Measurements from ENCODE around the gene CARNS1. TPM values are rescaled to one million over a fixed set of nuclear protein-coding genes. Genes with fewer than 3 reads are reported as not detected.
A peak's percentile ranks its signal among the peaks of the same experiment; 100 is the strongest.

Gene CARNS1, protein sequence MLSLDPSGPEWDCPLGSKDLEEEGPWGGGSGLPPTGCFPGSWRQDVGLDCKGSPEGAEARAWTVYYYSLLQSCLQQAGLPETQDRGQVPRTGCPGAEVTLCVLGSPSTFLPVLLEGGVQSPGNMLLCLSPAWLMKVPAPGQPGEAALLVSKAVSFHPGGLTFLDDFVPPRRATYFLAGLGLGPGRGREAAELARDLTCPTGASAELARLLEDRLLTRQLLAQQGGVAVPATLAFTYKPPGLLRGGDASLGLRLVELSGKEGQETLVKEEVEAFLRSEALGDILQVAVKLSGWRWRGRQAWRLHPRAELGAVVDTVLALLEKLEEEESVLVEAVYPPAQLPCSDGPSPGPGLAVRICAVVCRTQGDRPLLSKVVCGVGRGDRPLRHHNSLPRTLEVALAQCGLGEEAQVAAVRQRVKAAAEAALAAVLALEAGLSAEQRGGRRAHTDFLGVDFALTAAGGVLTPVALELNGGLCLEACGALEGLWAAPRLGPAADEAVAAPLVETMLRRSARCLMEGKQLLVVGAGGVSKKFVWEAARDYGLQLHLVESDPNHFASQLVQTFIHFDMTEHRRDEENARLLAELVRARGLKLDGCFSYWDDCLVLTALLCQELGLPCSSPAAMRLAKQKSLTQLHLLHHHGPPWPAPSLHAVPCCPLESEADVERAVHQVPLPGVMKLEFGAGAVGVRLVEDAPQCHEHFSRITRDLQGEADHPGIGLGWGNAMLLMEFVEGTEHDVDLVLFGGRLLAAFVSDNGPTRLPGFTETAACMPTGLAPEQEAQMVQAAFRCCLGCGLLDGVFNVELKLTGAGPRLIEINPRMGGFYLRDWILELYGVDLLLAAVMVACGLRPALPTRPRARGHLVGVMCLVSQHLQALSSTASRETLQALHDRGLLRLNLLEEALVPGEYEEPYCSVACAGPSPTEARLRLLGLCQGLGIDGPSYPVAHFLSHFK
- 0.16 TPM for total RNA-seq

DNA sequence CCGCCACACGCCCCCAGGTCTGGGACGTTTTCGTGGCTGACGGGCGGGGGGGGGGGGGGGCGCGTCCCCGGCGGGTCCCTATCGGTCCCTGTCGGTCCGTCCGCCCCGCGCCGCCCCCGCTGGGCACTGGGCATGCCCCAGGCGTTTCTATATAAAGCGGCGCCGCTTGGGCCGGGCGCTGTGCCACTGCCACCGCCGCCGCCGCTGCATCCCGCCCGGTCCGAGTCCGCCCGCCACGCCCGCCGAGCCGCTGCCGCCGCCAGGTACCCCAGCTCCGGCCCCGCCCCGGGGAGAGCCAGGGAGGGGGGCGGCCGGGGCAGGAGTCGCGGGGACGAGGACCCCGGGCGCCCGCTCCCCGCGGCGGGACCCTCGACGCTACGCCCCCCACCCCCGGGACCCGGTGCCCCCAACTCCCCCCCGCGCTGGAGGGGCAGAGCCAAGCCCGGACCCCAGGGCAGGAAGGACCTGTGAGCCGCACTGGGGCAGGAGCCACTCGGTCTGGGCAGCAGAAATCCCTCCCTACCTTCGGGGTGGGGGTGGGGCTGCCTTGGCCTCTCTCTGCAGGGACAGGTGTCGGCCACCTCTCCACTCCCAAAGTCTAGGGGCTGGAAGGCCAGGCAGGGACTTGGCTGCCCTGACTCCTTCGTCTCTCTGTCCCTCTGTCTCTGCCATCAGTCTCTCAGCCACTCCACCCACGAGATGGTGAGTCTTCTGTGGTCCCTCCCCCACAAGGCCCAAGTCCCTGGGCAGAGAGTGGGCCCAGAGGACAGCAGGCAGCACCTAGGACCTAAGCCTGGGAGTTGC lies at the start of gene CARNS1:
Gene CARNS1 (plus strand): TSS at position 178 of the 804 bp plus-strand sequence. CDS start 522 bp downstream, at position 700.
- DNase-seq = no peak

DNA sequence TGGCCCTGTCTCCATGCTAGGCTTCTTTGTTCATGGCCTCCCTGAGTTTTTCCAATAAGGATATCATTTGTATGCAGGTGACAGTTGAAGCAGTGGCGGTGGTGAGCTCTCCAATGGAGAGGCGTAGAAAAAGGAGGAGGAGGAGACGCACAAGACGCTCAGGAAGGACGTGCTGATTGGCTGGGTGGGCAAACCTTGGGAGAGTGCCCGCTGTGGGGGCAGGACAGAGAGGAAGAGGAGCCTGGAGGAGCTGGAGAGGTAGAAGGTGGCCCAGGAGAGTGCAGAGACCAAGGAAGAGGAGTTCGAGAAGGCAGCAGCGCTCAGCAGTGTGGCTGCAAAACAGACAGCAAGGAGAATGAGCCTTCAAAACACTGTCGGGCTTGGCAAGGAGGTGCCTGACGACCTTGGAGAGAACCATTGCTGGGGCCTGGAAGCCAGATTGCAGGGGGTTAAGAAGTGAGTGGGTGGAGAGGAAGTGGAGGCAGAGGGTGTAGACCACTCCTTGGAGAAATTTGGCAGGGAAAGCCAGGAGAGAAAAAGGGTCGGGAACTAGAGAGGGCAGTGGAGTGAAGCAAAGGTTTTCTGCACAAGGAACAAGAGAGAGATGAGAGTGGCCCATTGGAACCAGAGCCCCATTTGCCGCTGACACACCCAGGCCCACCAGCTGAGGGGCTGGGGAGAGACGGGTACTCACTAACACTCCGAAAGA lies 49.6 kb upstream of the CARNS1 start:
- peak; percentile 54 for DNase-seq

DNA sequence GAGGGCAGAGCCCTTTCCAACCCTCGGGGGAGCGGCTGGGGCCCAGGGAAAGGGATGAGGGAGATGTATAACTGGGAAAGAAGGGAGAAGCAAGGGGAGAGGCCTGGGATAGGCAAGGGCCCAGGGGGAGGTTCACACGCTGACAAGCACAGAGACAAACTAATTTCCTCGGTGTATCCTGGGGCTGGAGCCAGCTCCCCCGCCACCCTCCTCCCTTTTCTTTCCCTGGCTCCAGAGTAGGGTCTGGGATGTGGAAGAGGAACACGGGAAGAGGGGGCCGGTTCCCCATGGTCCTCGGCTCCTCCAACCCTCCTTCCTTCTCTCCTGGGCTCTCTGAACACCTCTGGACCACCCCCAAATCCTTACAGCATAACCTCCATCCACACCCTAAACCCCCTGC lies 48.9 kb upstream of the CARNS1 start:
- DNase-seq = no peak

DNA sequence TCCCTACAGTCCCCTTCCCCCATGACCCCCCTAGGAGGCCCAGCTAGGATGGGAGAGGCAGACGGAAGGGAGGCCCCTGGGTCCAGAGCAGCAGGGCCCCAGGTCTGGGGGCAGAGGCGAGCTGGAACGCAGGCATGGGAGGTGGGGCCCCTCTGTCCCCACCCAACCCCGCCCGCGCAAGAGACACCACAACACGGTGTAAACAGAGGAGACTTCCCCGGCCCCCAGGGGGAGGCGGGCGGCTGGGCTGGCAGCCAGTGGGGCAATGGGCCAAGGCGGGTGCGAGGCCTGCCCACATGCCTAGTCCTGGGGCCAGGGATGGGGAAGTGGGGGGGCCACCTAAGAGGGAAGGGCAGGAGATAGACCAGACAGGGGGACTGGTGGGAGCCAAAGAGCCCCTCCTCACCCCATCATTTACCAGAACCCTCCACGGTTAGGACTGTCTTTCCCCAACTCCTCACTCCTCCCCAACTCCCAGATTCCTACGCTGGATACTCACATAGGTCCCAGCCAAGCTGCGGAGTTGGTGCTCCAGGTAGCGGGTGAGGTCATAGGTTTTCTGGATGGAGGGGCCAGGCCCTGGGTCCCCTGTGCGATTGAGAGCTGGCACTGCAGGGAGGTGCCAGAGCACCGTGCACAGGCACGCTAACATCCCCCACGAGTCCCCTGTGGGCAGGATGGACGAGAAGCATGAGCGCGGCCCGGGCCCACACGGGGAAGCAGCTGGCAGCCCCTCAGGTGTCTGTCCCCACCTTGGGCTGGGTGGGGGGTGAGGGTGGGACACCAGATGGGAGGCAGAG lies 48.3 kb upstream of the CARNS1 start:
- DNase-seq = no peak

DNA sequence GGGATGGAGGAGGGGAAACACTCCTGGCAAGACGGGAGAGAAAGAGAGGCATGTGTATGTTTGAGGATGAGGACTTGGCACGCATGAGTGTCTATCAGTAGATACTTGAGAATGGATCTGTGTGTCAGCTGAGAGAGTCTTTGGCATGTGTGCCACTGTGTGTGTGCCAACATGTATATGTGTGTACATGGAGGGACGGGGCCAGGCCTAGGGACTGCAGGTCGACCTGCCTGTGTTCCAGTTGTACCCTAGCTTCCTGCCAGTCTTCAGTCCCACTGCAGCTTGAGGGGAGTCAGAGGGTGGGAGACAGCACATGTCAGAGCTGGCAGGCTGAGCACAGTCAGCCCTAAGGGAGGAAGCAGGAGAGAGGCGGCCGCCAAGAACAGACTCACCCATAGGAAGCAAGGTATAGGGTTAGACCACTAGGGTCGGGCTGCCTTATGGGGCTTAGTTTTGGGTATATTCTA lies 47.7 kb upstream of the CARNS1 start:
- no peak for DNase-seq

GRCh38 chr11:67368621-67369020 lies 46.9 kb upstream of the CARNS1 start:
- DNase-seq = no peak

GRCh38 chr11:67369275-67369674 lies 46.2 kb upstream of the CARNS1 start:
- DNase-seq = no peak

- DNase-seq = no peak
These were observed 45.6 kb upstream of the CARNS1 start for GRCh38 chr11:67369801-67370284.

DNA sequence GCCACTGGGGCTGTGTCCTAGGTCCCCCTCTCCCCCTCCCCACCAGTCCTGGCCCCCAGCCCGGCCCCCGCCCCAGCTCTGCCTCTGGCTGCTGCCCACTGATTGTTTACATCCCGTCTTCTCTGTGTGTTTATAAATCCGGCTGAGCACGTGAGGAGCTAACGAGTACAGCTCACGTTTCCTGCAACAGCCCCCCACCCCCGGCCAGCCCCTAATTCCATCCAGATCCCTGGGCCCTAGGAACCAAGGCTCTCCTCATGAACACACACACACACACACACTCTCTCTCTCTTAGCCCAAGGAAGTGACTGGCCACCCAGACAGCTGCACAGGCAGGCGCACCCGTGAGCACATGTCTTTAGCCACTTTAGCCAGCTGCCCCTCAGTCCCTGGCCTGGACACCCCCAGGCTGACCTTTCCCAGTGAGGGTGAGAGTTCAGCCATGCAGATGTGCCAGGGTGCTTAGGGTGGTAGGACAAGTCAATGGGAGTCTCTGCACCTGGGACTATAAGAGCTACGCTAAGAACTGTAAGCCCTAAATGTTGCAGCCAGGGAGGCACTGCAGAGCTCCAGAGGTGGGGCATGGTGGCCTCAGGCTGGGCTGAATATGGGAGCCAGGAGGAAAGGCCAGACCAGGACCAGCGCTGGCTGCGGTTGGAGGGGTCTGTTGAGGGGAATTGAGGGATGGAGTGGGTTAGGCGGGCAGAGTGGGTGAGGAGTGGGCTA lies 45.0 kb upstream of the CARNS1 start:
- no peak for DNase-seq

DNA sequence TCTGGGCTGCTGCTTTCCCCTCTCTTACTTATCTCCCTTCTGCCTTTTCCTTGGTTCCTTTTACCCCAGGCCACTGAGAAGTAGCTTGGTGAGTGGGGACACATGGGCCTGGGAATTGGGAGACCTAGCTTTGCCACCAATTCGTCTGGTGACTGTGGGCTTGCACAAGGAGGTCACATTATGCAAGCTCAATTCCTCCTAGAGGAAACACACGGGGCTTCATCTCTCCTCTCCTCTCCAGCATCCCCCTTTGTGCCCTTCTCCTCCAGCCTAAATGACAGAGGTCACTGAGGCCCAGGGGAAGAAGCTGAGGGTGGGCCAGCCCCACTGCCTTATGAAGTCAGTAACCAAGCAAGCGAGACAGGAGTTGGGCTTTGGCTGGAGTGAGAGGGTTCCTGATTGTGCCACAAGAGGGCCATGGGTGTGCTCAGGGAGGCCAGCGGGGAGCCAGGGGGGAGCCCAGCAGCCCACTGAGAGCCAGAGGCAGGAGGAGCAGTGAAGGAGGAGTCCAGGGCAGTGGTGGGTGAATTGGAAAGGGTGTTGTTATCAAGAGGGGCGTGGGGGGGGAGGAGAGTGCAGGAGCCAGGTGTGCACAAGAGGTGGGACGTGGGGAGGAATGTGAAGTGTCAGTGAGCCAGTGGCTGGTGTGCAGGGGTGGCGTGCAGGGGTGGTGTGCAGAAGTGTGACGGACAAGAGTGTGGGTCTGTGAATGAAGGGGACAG lies 44.1 kb upstream of the CARNS1 start:
- no peak for DNase-seq

DNA sequence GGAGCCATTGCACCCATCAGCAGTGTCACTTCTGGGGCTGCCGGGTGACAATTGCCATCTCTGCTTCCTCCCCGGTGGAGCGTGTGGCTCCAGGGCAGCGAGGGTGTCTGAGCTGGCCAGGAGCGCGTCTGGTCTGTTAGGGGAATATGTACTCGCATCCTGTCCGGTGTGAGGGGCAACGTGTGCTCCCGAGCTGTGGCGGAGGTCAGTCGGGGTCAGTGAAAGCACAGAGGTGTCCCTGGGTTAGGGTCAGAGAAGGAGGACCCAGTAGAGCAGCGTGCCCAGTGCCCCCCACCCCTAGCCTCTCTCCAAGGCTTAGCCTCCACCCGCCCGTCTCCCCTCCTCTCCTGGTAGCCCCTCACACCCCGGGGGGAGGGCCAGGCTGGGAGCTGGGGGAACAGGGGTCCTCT lies 43.6 kb upstream of the CARNS1 start:
- DNase-seq = no peak

- no peak for DNase-seq
These were observed 43.0 kb upstream of the CARNS1 start for GRCh38 chr11:67372321-67372992.

- no peak for DNase-seq
These were observed 42.4 kb upstream of the CARNS1 start, which contains the start of gene CLCF1 for GRCh38 chr11:67372993-67373647. Gene CLCF1 (minus strand): TSS chr11:67373598. CDS start chr11:67373539, 59 bp downstream.

DNA sequence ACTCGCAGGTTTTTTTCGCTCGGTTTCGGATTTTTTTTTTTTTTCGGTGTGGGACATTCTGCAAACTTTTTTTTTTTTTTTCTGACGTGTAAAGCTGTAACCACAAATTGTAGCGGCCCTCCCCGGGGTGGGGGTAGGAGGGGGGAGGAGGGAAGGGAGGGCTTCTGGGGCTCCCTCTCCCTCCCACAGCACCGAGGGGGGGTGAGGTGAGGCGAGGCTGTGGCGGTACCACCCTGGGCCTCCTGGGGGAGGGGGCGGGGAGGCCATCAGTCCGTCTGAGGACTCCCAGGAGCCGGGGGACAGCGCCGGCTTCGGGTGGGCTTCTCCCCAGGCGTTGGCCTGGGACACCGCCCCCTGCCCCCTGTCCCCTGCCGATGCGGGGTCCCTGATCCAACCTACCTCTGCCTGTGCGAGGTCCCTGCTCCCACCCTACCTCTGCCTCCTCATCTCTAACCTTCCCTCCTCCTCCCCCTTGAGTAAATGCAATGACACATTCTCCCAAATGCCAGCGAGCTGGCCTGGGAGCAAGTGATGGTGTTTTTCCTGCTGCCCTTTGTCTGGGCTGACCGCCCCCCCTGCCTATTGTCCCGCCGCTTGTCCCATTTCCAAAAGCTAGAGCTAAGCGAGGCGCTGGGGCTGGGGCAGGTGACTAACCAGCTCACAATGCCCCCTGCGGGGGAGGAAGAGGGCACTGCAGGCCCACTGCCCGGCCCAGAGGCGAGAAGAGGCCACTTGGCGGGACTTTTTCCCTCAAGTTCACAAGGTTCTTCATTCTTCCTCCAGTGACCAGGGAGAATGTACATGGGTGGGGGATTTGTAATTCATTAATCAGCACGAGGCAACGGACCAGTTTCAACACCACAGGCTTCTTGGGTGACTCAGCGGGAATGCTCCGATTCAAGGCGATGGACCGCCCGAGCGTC lies 41.6 kb upstream of the CARNS1 start:
- DNase-seq = no peak

DNA sequence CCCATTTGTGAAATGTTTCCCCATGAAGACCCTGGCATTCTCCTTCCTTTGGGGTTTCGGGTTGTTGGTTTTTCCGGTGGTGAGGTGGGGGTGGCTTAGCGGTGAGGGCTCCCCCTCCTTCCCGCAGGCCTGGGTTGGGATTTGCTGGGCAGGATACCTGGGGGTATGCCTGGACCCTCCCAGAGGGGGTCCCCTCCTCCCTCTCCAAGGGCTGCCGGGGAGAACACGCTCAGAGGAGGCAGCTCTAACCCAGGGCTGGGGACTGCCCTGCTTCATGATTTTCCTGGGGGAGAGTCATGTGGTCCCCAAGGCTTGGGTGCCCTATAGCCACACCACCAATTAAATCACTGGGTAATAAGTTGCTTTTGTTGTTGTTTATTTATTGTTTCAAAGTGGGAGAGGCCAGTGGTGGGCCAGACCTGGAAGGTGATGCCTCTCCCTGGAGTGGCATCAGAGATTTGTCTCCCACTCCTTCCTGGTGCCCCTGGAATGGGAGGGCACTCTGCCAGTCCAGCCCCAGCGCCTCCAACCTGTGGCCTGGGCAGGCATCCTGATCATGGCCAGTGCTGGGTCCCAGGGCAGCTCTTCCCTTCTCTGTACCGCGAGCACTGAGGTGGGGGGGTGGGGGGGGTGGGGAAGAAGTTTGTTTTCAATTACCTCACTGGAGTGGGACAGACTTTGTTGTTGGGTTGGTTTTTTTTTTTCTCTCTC lies 40.8 kb upstream of the CARNS1 start:
- DNase-seq = no peak

Measured in occipital lobe (tissue), 2 donors.